Dendritic cell treated with granulocyte-macrophage colony-stimulating factor and Interleukin-4, amounts not matched to agents 40 ng/mL and 50 ng/mL, for 4 days (primary cell): Measurements from ENCODE around the gene FNBP1L.

ENCODE experiments used
- H3K27ac Mint-ChIP-seq: one replicate; pipeline ENCODE4 v1.8.0; 2022; ENCODE audit warnings: mild to moderate bottlenecking, mixed read lengths
- H3K27me3 Mint-ChIP-seq: one replicate; pipeline ENCODE4 v1.8.0; 2022; ENCODE audit warnings: mild to moderate bottlenecking, mixed read lengths
- H3K36me3 Mint-ChIP-seq: one replicate; pipeline ENCODE4 v1.8.0; 2022; ENCODE audit warnings: low read depth, mixed read lengths
- H3K4me1 Mint-ChIP-seq: one replicate; pipeline ENCODE4 v1.8.0; 2022; ENCODE audit warnings: low read depth, mixed read lengths
- H3K4me3 Mint-ChIP-seq: one replicate; pipeline ENCODE4 v1.8.0; 2022; ENCODE audit warnings: mild to moderate bottlenecking, moderate library complexity, mixed read lengths
- H3K9me3 Mint-ChIP-seq: one replicate; pipeline ENCODE4 v1.8.0; 2022; ENCODE audit warnings: mixed read lengths
- intact Hi-C: fragments of 100-400 bp; cut with micrococcal nuclease; formaldehyde crosslinking; loops from one replicate; pipeline ENCODE4 v1.15.0; 2022

The FNBP1L gene

GRCh38 chr1:93565496-93566206, 117.7 kb downstream of the FNBP1L start:
- intact Hi-C loops, result no loop called here
- H3K36me3 Mint-ChIP-seq, result peaks cover 99% of the 10 kb centered on the region
- no peak overlapping the region for H3K4me3 Mint-ChIP-seq
- H3K27me3 Mint-ChIP-seq, result no peaks in the 10 kb centered on the region
- no peaks in the 10 kb centered on the region for H3K9me3 Mint-ChIP-seq
- H3K27ac Mint-ChIP-seq, result no peak overlapping the region
- H3K4me1 Mint-ChIP-seq, result peaks cover 11% of the 10 kb centered on the region

GRCh38 chr1:93566227-93566626, 118.3 kb downstream of the FNBP1L start:
- no peak overlapping the region for H3K27ac Mint-ChIP-seq
- no peaks in the 10 kb centered on the region for H3K27me3 Mint-ChIP-seq
- no peak overlapping the region for H3K4me3 Mint-ChIP-seq
- H3K4me1 Mint-ChIP-seq, result peaks cover 11% of the 10 kb centered on the region
- H3K36me3 Mint-ChIP-seq, result peaks cover 99% of the 10 kb centered on the region
- H3K9me3 Mint-ChIP-seq, result no peaks in the 10 kb centered on the region
- intact Hi-C loops, result no loop called here

GRCh38 chr1:93567255-93567918, 119.5 kb downstream of the FNBP1L start:
- Mint-ChIP-seq H3K4me3 (no peak overlapping the region), H3K4me1 (peaks cover 11% of the 10 kb centered on the region), H3K36me3 (peaks cover 99% of the 10 kb centered on the region), H3K27ac (no peak overlapping the region), H3K9me3 (no peaks in the 10 kb centered on the region), H3K27me3 (no peaks in the 10 kb centered on the region)
- intact Hi-C loops, result no loop called here

GRCh38 chr1:93569489-93569888, 121.6 kb downstream of the FNBP1L start:
- Mint-ChIP-seq H3K27me3 (no peaks in the 10 kb centered on the region), H3K4me1 (peaks cover 11% of the 10 kb centered on the region), H3K27ac (no peak overlapping the region), H3K9me3 (no peaks in the 10 kb centered on the region), H3K4me3 (no peak overlapping the region), H3K36me3 (peaks cover 100% of the 10 kb centered on the region)
- intact Hi-C loops, result no loop called here

- Mint-ChIP-seq H3K27ac (no peak overlapping the region), H3K27me3 (no peaks in the 10 kb centered on the region), H3K36me3 (peaks cover 100% of the 10 kb centered on the region), H3K4me1 (peaks cover 6% of the 10 kb centered on the region), H3K4me3 (no peak overlapping the region), H3K9me3 (no peaks in the 10 kb centered on the region)
- intact Hi-C loops, result no loop called here
These were observed 123.8 kb downstream of the FNBP1L start for GRCh38 chr1:93571623-93572310.

GRCh38 chr1:93573940-93574469, 126.1 kb downstream of the FNBP1L start:
- intact Hi-C loops, result no loop called here
- peak overlapping the region; percentile 72 for H3K27ac Mint-ChIP-seq
- H3K4me1 Mint-ChIP-seq, result no peaks in the 10 kb centered on the region
- H3K4me3 Mint-ChIP-seq, result no peak overlapping the region
- H3K27me3 Mint-ChIP-seq, result no peaks in the 10 kb centered on the region
- H3K36me3 Mint-ChIP-seq, result peaks cover 100% of the 10 kb centered on the region
- no peaks in the 10 kb centered on the region for H3K9me3 Mint-ChIP-seq

GRCh38 chr1:93574511-93574910, 126.6 kb downstream of the FNBP1L start:
- H3K9me3 Mint-ChIP-seq, result no peaks in the 10 kb centered on the region
- intact Hi-C loops, result no loop called here
- H3K27ac Mint-ChIP-seq, result peak overlapping the region; percentile 72
- no peaks in the 10 kb centered on the region for H3K4me1 Mint-ChIP-seq
- H3K4me3 Mint-ChIP-seq, result no peak overlapping the region
- H3K27me3 Mint-ChIP-seq, result no peaks in the 10 kb centered on the region
- H3K36me3 Mint-ChIP-seq, result peaks cover 100% of the 10 kb centered on the region

- no peak overlapping the region for H3K27ac Mint-ChIP-seq
- peaks cover 100% of the 10 kb centered on the region for H3K36me3 Mint-ChIP-seq
- H3K4me3 Mint-ChIP-seq, result no peak overlapping the region
- H3K27me3 Mint-ChIP-seq, result no peaks in the 10 kb centered on the region
- H3K9me3 Mint-ChIP-seq, result no peaks in the 10 kb centered on the region
- intact Hi-C loops, result no loop called here
- H3K4me1 Mint-ChIP-seq, result no peaks in the 10 kb centered on the region
These were observed 127.1 kb downstream of the FNBP1L start for GRCh38 chr1:93574991-93575390.

GRCh38 chr1:93575621-93576284, 127.8 kb downstream of the FNBP1L start:
- H3K27me3 Mint-ChIP-seq, result no peaks in the 10 kb centered on the region
- H3K4me3 Mint-ChIP-seq, result no peak overlapping the region
- H3K9me3 Mint-ChIP-seq, result no peaks in the 10 kb centered on the region
- intact Hi-C loops, result no loop called here
- H3K4me1 Mint-ChIP-seq, result no peaks in the 10 kb centered on the region
- H3K27ac Mint-ChIP-seq, result no peak overlapping the region
- H3K36me3 Mint-ChIP-seq, result peaks cover 100% of the 10 kb centered on the region

GRCh38 chr1:93576346-93576745, 128.4 kb downstream of the FNBP1L start:
- Mint-ChIP-seq H3K4me3 (no peak overlapping the region), H3K27me3 (no peaks in the 10 kb centered on the region), H3K27ac (no peak overlapping the region), H3K36me3 (peaks cover 100% of the 10 kb centered on the region), H3K9me3 (no peaks in the 10 kb centered on the region), H3K4me1 (no peaks in the 10 kb centered on the region)
- intact Hi-C loops, result no loop called here

- H3K4me3 Mint-ChIP-seq, result no peak overlapping the region
- H3K27me3 Mint-ChIP-seq, result no peaks in the 10 kb centered on the region
- no peak overlapping the region for H3K27ac Mint-ChIP-seq
- no peaks in the 10 kb centered on the region for H3K9me3 Mint-ChIP-seq
- peaks cover 100% of the 10 kb centered on the region for H3K36me3 Mint-ChIP-seq
- intact Hi-C loops, result no loop called here
- H3K4me1 Mint-ChIP-seq, result no peaks in the 10 kb centered on the region
These were observed 128.8 kb downstream of the FNBP1L start for GRCh38 chr1:93576746-93577145.

- no peak overlapping the region for H3K4me3 Mint-ChIP-seq
- H3K4me1 Mint-ChIP-seq, result no peaks in the 10 kb centered on the region
- peaks cover 100% of the 10 kb centered on the region for H3K36me3 Mint-ChIP-seq
- no peaks in the 10 kb centered on the region for H3K9me3 Mint-ChIP-seq
- no peak overlapping the region for H3K27ac Mint-ChIP-seq
- no peaks in the 10 kb centered on the region for H3K27me3 Mint-ChIP-seq
- intact Hi-C loops, result no loop called here
These were observed 129.9 kb downstream of the FNBP1L start for GRCh38 chr1:93577536-93578432.

- Mint-ChIP-seq H3K9me3 (no peaks in the 10 kb centered on the region), H3K4me1 (no peaks in the 10 kb centered on the region), H3K36me3 (peaks cover 100% of the 10 kb centered on the region), H3K27me3 (no peaks in the 10 kb centered on the region), H3K4me3 (no peak overlapping the region), H3K27ac (no peak overlapping the region)
- intact Hi-C loops, result no loop called here
These were observed 130.5 kb downstream of the FNBP1L start for GRCh38 chr1:93578433-93578830.
